AG09309 (cell line): ENCODE results near the gene PCCA.

Experiments used
- DNase-seq: peaks from one replicate; pipeline ENCODE4 v3.0.0-alpha.2; 2010; ENCODE audit warnings: low read depth
- H3K4me3 ChIP-seq: 2 replicates; pipeline ENCODE4 v1.5.1; 2011; ENCODE audit warnings: mild to moderate bottlenecking, low read depth, low read length, moderate library complexity; ENCODE audit not compliant: control insufficient read depth
- CTCF ChIP-seq: IDR thresholded peaks from 2 replicates; pipeline ENCODE4 v1.5.1; 2011; ENCODE audit warnings: mild to moderate bottlenecking, low read depth, low read length, inconsistent platforms; ENCODE audit not compliant: insufficient read depth, control insufficient read depth; ENCODE audit errors: missing control alignments

Gene PCCA

GRCh38 chr13:100262404-100262803 lies 173.5 kb downstream of the PCCA start:
- H3K4me3 ChIP-seq, result no peak overlapping the region
- no peak for DNase-seq
- TF ChIP-seq CTCF, result no peak

- no peak for TF ChIP-seq CTCF
- no peak overlapping the region for H3K4me3 ChIP-seq
- DNase-seq, result no peak
These were observed 177.1 kb downstream of the PCCA start for GRCh38 chr13:100266026-100266425.

GRCh38 chr13:100269837-100270236 lies 180.9 kb downstream of the PCCA start:
- no peak overlapping the region for H3K4me3 ChIP-seq
- peak; percentile 7 for DNase-seq
- no peak for TF ChIP-seq CTCF

GRCh38 chr13:100273138-100273537 lies 184.2 kb downstream of the PCCA start:
- DNase-seq, result no peak
- H3K4me3 ChIP-seq, result no peak overlapping the region
- no peak for TF ChIP-seq CTCF

GRCh38 chr13:100273552-100273951 lies 184.7 kb downstream of the PCCA start:
- TF ChIP-seq CTCF, result no peak
- no peak for DNase-seq
- no peak overlapping the region for H3K4me3 ChIP-seq

- no peak overlapping the region for H3K4me3 ChIP-seq
- no peak for TF ChIP-seq CTCF
- DNase-seq, result no peak
These were observed 186.1 kb downstream of the PCCA start for GRCh38 chr13:100274942-100275506.

- no peak for TF ChIP-seq CTCF
- no peak for DNase-seq
- no peak overlapping the region for H3K4me3 ChIP-seq
These were observed 186.9 kb downstream of the PCCA start for GRCh38 chr13:100275746-100276145.
